Measurements from ENCODE around the gene DBF4B.

DBF4B gene

DNA sequence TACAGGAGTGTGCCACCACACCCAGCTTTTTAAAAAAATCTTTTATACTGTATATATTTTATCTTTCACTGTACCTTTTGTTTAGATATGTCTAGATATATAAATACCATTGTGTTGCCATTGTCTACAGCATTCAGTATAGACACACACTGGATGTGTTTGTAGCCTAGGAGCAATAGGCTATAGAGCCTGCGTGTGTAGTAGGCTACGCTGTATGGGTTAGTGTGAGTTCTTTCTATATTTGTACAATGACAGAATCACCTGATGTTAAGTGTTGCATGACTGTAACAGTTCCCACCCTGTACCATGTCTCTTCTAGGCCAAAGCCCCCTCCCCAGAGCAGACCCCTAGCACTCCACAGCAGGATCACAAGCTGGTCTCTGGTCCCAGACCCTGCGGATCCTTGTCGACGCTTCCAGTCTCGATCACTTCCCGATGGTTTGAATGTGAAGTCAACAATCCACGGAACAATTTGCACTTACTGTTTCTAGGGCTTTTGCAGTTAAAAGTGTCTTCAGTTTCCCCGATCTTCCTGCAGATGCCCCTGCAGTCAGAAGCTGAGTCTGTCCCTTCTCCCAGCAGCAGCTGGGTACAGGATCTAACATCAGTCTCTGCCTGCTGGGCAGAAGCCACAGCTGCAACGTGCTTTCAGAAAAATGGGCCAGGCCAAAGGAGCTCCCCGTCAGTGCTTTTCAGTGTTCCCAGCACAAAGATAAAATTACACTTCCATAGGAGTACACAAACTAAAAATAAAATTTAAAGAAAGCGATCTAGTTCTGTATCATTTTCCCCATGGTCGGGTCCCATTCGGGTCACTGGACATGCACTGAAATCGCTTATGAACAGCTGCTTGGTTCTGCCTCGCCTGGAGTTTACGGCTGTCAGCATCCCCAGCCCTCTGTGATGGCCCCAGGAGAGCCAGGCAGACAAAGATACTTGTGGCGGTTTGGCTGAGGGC is 85.7 kb downstream of the DBF4B start:
- TF ChIP-seq, protein P1, sequence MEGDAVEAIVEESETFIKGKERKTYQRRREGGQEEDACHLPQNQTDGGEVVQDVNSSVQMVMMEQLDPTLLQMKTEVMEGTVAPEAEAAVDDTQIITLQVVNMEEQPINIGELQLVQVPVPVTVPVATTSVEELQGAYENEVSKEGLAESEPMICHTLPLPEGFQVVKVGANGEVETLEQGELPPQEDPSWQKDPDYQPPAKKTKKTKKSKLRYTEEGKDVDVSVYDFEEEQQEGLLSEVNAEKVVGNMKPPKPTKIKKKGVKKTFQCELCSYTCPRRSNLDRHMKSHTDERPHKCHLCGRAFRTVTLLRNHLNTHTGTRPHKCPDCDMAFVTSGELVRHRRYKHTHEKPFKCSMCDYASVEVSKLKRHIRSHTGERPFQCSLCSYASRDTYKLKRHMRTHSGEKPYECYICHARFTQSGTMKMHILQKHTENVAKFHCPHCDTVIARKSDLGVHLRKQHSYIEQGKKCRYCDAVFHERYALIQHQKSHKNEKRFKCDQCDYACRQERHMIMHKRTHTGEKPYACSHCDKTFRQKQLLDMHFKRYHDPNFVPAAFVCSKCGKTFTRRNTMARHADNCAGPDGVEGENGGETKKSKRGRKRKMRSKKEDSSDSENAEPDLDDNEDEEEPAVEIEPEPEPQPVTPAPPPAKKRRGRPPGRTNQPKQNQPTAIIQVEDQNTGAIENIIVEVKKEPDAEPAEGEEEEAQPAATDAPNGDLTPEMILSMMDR (IDR thresholded peaks at IDR 0.05; ENCODE audit: borderline replicate concordance, extremely low read depth, low read length, poor library complexity, severe bottlenecking) = no peak
- TF ChIP-seq EZH2 (IDR thresholded peaks at IDR 0.05; ENCODE audit: borderline replicate concordance, low read depth, low read length, severe bottlenecking) = no peak

DNA sequence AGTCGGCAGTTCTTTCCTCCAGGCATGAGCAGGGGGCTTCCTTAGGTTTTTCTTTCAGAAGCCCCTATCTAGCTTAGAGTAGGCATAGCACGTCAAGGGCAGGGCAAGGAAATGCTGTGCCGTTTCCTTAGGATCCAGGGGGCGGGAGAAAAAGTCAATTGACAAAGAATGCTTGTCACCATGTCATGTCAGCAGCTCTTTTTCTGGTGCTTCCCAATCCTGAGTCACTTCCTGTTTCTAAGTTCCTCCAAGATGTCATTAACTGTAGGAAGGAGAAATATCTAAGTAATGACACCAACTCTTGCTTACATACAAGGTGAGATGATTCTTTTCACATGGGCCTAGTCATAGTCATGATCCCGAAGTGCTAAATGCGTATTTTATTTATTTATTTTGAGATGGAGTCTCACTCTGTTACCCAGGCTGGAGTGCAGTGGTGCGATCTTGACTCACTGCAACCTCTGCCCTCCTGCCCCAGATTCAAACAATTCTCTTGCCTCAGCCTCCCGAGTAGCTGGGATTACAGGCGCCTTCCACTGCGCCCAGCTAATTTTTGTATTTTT is 86.5 kb downstream of the DBF4B start:
- no peaks in the 10 kb centered on the region for H3K27me3 ChIP-seq (ENCODE audit: insufficient read depth, low read length, poor library complexity)
- H3K79me2 ChIP-seq (ENCODE audit: insufficient read depth, low read length) = no peaks in the 10 kb centered on the region
- no peak for DNase-seq
- H3K36me3 ChIP-seq (ENCODE audit: insufficient read depth, low read length) = peaks cover 9% of the 10 kb centered on the region; the same call in 1 of the 2 replicates
- no peak overlapping the region for H3K4me2 ChIP-seq (ENCODE audit: insufficient read depth, low read length)
- no peak overlapping the region; the same call in 1 of the 2 replicates for H2AFZ ChIP-seq (ENCODE audit: low read depth, low read length)
- H3K9ac ChIP-seq (ENCODE audit: low read depth, low read length) = no peak overlapping the region
- ATAC-seq (ENCODE audit: insufficient read depth, low read depth) = no peak
- no peak overlapping the region for H3K4me3 ChIP-seq (ENCODE audit: low read depth in 1 of 2, low read length in 2 of 2)
- TF ChIP-seq, protein P1 (IDR thresholded peaks at IDR 0.05; ENCODE audit: borderline replicate concordance, extremely low read depth, low read length, poor library complexity, severe bottlenecking) = no peak
- H3K9me3 ChIP-seq (ENCODE audit: insufficient read depth, low read length, severe bottlenecking) = no peaks in the 10 kb centered on the region
- H3K27ac ChIP-seq (ENCODE audit: low read length) = no peak overlapping the region
- no peaks in the 10 kb centered on the region for H3K4me1 ChIP-seq (ENCODE audit: insufficient read depth, low read length)
- no peaks in the 10 kb centered on the region; the same call in 1 of the 2 replicates for H4K20me1 ChIP-seq (ENCODE audit: insufficient read depth, low read length)

More for the DNA sequence above, 85.7 kb downstream of the DBF4B start:
- no peak overlapping the region for H3K4me3 ChIP-seq (ENCODE audit: low read depth in 1 of 2, low read length in 2 of 2)
- no peaks in the 10 kb centered on the region; the same call in 1 of the 2 replicates for H4K20me1 ChIP-seq (ENCODE audit: insufficient read depth, low read length)
- ATAC-seq (ENCODE audit: insufficient read depth, low read depth) (no peak), DNase-seq (no peak)
- H3K27me3 ChIP-seq (ENCODE audit: insufficient read depth, low read length, poor library complexity) = no peaks in the 10 kb centered on the region
- H3K36me3 ChIP-seq (ENCODE audit: insufficient read depth, low read length) = peaks cover 5% of the 10 kb centered on the region; the same call in 1 of the 2 replicates
- H3K27ac ChIP-seq (ENCODE audit: low read length) = no peak overlapping the region
- no peaks in the 10 kb centered on the region for H3K79me2 ChIP-seq (ENCODE audit: insufficient read depth, low read length)
- no peak overlapping the region for H3K4me2 ChIP-seq (ENCODE audit: insufficient read depth, low read length)
- H3K9ac ChIP-seq (ENCODE audit: low read depth, low read length) = no peak overlapping the region
- no peaks in the 10 kb centered on the region for H3K4me1 ChIP-seq (ENCODE audit: insufficient read depth, low read length)
- no peak overlapping the region for H2AFZ ChIP-seq (ENCODE audit: low read depth, low read length)
- no peaks in the 10 kb centered on the region for H3K9me3 ChIP-seq (ENCODE audit: insufficient read depth, low read length, severe bottlenecking)

DNA sequence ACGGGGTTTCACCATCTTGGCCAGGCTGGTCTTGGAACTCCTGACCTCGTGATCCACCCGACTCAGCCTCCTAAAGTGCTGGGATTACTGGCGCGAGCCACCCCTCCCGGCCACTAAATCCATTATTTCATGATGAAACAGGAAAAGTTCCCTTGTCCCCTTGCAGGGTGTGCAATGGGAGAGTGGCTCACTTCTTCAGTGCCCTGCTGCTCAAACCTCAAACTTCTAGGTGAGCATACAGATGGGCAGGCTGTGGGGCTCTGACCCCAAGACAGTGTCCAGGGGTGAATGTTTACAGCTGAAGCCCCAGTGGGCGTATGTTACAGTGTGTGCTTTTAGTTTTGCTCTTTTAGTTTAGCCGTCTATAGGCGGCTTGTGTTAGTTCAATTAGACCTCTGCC is 87.0 kb downstream of the DBF4B start:
- Histone ChIP-seq H3K36me3 (ENCODE audit: insufficient read depth, low read length) (peaks cover 10% of the 10 kb centered on the region; the same call in 1 of the 2 replicates), H3K4me1 (ENCODE audit: insufficient read depth, low read length) (no peaks in the 10 kb centered on the region), H3K9me3 (ENCODE audit: insufficient read depth, low read length, severe bottlenecking) (no peaks in the 10 kb centered on the region), H3K4me3 (ENCODE audit: low read depth in 1 of 2, low read length in 2 of 2) (no peak overlapping the region), H3K27me3 (ENCODE audit: insufficient read depth, low read length, poor library complexity) (no peaks in the 10 kb centered on the region), H3K27ac (ENCODE audit: low read length) (no peak overlapping the region), H4K20me1 (ENCODE audit: insufficient read depth, low read length) (no peaks in the 10 kb centered on the region; the same call in 1 of the 2 replicates), H2AFZ (ENCODE audit: low read depth, low read length) (no peak overlapping the region), H3K79me2 (ENCODE audit: insufficient read depth, low read length) (no peaks in the 10 kb centered on the region), H3K9ac (ENCODE audit: low read depth, low read length) (no peak overlapping the region), H3K4me2 (ENCODE audit: insufficient read depth, low read length) (no peak overlapping the region)
- no peak for TF ChIP-seq EZH2 (IDR thresholded peaks at IDR 0.05; ENCODE audit: borderline replicate concordance, low read depth, low read length, severe bottlenecking)
- TF ChIP-seq, protein P1 (IDR thresholded peaks at IDR 0.05; ENCODE audit: borderline replicate concordance, extremely low read depth, low read length, poor library complexity, severe bottlenecking) = no peak
- ATAC-seq (ENCODE audit: insufficient read depth, low read depth) (no peak), DNase-seq (no peak)

Measured in DND-41 (cell line).